ENCODE data around the gene DDX1. TPM values are rescaled to one million over a fixed set of nuclear protein-coding genes. Genes with fewer than 3 reads are reported as not detected.

Gene DDX1
- total and polyA plus RNA-seq, 2 experiments from 2014 or later: 99.9 to 102 TPM

DNA sequence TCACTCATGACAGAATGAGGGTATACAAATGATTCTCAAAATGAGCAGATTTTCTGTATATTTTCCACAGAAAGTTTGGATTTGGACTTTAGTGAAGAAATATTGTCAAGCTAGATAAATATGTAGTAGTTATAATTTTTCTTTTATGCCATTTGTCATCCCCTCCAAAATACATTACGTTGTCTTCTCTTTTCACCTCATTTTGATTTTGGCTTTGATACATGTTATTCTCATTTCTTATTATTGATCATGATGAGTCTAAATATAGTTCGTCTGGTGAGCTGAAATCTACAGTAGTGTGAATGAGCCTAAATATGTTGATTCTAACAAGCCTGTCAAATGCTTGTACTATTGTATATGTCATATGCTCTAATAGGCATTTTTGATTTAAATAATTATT is 12.3 kb downstream of the DDX1 start:
- Mint-ChIP-seq H3K4me3 (no peak overlapping the region), H3K36me3 (ENCODE audit: low read depth) (peaks cover 92% of the 10 kb centered on the region), H3K27me3 (ENCODE audit: insufficient read depth, low read depth, poor library complexity) (no peaks in the 10 kb centered on the region), H3K4me1 (no peaks in the 10 kb centered on the region), H3K27ac (no peak overlapping the region), H3K9me3 (no peaks in the 10 kb centered on the region)
- no peak overlapping the region for H3K27ac ChIP-seq (ENCODE audit: low read depth)
- DNase-seq (ENCODE audit: low spot score): no peak
- ATAC-seq: no peak
- H3K36me3 ChIP-seq (ENCODE audit: insufficient read depth): peaks cover 82% of the 10 kb centered on the region
- H3K4me3 ChIP-seq: no peak overlapping the region
- no peaks in the 10 kb centered on the region for H3K79me2 ChIP-seq (replicated peaks; ENCODE audit: insufficient read depth)
- no peaks in the 10 kb centered on the region for H3F3A ChIP-seq (replicated peaks; ENCODE audit: low read depth)
- peaks cover 15% of the 10 kb centered on the region; the same call in 1 of the 2 replicates for H4K20me1 ChIP-seq (replicated peaks; ENCODE audit: insufficient read depth)
- no peaks in the 10 kb centered on the region for H3K27me3 ChIP-seq (ENCODE audit: insufficient read depth)
- TF ChIP-seq EZH2phosphoT487 (IDR thresholded peaks at IDR 0.05; ENCODE audit: unreplicated experiment) (no peak), POLR2AphosphoS5 (IDR thresholded peaks at IDR 0.05; ENCODE audit: low read depth) (no peak), ZNF114 (CRISPR knock-in tag; IDR thresholded peaks at IDR 0.05) (no peak), NANOG (IDR thresholded peaks at IDR 0.05; ENCODE audit: borderline replicate concordance) (no peak), ZNF331 (CRISPR knock-in tag; IDR thresholded peaks at IDR 0.05; ENCODE audit: low read depth) (no peak)
- TF ChIP-seq, protein P1, sequence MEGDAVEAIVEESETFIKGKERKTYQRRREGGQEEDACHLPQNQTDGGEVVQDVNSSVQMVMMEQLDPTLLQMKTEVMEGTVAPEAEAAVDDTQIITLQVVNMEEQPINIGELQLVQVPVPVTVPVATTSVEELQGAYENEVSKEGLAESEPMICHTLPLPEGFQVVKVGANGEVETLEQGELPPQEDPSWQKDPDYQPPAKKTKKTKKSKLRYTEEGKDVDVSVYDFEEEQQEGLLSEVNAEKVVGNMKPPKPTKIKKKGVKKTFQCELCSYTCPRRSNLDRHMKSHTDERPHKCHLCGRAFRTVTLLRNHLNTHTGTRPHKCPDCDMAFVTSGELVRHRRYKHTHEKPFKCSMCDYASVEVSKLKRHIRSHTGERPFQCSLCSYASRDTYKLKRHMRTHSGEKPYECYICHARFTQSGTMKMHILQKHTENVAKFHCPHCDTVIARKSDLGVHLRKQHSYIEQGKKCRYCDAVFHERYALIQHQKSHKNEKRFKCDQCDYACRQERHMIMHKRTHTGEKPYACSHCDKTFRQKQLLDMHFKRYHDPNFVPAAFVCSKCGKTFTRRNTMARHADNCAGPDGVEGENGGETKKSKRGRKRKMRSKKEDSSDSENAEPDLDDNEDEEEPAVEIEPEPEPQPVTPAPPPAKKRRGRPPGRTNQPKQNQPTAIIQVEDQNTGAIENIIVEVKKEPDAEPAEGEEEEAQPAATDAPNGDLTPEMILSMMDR (conservative IDR thresholded peaks at IDR 0.05; ENCODE audit: low read depth in 2 of 2): no peak
- TF ChIP-seq, protein P2, sequence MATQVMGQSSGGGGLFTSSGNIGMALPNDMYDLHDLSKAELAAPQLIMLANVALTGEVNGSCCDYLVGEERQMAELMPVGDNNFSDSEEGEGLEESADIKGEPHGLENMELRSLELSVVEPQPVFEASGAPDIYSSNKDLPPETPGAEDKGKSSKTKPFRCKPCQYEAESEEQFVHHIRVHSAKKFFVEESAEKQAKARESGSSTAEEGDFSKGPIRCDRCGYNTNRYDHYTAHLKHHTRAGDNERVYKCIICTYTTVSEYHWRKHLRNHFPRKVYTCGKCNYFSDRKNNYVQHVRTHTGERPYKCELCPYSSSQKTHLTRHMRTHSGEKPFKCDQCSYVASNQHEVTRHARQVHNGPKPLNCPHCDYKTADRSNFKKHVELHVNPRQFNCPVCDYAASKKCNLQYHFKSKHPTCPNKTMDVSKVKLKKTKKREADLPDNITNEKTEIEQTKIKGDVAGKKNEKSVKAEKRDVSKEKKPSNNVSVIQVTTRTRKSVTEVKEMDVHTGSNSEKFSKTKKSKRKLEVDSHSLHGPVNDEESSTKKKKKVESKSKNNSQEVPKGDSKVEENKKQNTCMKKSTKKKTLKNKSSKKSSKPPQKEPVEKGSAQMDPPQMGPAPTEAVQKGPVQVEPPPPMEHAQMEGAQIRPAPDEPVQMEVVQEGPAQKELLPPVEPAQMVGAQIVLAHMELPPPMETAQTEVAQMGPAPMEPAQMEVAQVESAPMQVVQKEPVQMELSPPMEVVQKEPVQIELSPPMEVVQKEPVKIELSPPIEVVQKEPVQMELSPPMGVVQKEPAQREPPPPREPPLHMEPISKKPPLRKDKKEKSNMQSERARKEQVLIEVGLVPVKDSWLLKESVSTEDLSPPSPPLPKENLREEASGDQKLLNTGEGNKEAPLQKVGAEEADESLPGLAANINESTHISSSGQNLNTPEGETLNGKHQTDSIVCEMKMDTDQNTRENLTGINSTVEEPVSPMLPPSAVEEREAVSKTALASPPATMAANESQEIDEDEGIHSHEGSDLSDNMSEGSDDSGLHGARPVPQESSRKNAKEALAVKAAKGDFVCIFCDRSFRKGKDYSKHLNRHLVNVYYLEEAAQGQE (IDR thresholded peaks at IDR 0.05; ENCODE audit: unreplicated experiment): no peak
- H3K4me1 ChIP-seq (ENCODE audit: insufficient read depth): no peaks in the 10 kb centered on the region; the same call in 1 of the 2 replicates
- no peak overlapping the region for H3K4me2 ChIP-seq
- H3K9me2 ChIP-seq (ENCODE audit: insufficient read depth): no peaks in the 10 kb centered on the region
- no peak overlapping the region for H2AFZ ChIP-seq

- no peak for ATAC-seq
- H3K4me1 Mint-ChIP-seq: no peaks in the 10 kb centered on the region
- H3K27ac Mint-ChIP-seq: no peak overlapping the region
- TF ChIP-seq EZH2phosphoT487 (IDR thresholded peaks at IDR 0.05; ENCODE audit: unreplicated experiment): no peak
- no peak for TF ChIP-seq STAT1 (IDR thresholded peaks at IDR 0.05; ENCODE audit: unreplicated experiment)
- no peak for TF ChIP-seq EZH2 (IDR thresholded peaks at IDR 0.05; ENCODE audit: low read depth, unreplicated experiment)
- TF ChIP-seq ZNF114 (CRISPR knock-in tag; IDR thresholded peaks at IDR 0.05): no peak
- TF ChIP-seq, protein P3, sequence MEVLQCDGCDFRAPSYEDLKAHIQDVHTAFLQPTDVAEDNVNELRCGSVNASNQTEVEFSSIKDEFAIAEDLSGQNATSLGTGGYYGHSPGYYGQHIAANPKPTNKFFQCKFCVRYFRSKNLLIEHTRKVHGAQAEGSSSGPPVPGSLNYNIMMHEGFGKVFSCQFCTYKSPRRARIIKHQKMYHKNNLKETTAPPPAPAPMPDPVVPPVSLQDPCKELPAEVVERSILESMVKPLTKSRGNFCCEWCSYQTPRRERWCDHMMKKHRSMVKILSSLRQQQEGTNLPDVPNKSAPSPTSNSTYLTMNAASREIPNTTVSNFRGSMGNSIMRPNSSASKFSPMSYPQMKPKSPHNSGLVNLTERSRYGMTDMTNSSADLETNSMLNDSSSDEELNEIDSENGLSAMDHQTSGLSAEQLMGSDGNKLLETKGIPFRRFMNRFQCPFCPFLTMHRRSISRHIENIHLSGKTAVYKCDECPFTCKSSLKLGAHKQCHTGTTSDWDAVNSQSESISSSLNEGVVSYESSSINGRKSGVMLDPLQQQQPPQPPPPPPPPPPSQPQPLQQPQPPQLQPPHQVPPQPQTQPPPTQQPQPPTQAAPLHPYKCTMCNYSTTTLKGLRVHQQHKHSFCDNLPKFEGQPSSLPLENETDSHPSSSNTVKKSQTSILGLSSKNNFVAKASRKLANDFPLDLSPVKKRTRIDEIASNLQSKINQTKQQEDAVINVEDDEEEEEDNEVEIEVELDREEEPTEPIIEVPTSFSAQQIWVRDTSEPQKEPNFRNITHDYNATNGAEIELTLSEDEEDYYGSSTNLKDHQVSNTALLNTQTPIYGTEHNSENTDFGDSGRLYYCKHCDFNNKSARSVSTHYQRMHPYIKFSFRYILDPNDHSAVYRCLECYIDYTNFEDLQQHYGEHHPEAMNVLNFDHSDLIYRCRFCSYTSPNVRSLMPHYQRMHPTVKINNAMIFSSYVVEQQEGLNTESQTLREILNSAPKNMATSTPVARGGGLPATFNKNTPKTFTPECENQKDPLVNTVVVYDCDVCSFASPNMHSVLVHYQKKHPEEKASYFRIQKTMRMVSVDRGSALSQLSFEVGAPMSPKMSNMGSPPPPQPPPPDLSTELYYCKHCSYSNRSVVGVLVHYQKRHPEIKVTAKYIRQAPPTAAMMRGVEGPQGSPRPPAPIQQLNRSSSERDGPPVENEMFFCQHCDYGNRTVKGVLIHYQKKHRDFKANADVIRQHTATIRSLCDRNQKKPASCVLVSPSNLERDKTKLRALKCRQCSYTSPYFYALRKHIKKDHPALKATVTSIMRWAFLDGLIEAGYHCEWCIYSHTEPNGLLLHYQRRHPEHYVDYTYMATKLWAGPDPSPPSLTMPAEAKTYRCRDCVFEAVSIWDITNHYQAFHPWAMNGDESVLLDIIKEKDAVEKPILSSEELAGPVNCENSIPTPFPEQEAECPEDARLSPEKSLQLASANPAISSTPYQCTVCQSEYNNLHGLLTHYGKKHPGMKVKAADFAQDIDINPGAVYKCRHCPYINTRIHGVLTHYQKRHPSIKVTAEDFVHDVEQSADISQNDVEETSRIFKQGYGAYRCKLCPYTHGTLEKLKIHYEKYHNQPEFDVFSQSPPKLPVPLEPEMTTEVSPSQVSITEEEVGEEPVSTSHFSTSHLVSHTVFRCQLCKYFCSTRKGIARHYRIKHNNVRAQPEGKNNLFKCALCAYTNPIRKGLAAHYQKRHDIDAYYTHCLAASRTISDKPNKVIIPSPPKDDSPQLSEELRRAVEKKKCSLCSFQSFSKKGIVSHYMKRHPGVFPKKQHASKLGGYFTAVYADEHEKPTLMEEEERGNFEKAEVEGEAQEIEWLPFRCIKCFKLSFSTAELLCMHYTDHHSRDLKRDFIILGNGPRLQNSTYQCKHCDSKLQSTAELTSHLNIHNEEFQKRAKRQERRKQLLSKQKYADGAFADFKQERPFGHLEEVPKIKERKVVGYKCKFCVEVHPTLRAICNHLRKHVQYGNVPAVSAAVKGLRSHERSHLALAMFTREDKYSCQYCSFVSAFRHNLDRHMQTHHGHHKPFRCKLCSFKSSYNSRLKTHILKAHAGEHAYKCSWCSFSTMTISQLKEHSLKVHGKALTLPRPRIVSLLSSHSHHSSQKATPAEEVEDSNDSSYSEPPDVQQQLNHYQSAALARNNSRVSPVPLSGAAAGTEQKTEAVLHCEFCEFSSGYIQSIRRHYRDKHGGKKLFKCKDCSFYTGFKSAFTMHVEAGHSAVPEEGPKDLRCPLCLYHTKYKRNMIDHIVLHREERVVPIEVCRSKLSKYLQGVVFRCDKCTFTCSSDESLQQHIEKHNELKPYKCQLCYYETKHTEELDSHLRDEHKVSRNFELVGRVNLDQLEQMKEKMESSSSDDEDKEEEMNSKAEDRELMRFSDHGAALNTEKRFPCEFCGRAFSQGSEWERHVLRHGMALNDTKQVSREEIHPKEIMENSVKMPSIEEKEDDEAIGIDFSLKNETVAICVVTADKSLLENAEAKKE (CRISPR knock-in tag; IDR thresholded peaks at IDR 0.05): no peak
- TF ChIP-seq JUNB (IDR thresholded peaks at IDR 0.05; ENCODE audit: unreplicated experiment): no peak
- TF ChIP-seq NANOG (IDR thresholded peaks at IDR 0.05; ENCODE audit: borderline replicate concordance): no peak
- no peak for TF ChIP-seq POLR2AphosphoS5 (IDR thresholded peaks at IDR 0.05; ENCODE audit: low read depth)
Measured at GRCh38 chr2:15605721-15606120, 14.1 kb downstream of the DDX1 start.

More at GRCh38 chr2:15605721-15606120, 14.1 kb downstream of the DDX1 start:
- Mint-ChIP-seq H3K27me3 (ENCODE audit: insufficient read depth, low read depth, poor library complexity) (no peaks in the 10 kb centered on the region), H3K36me3 (ENCODE audit: low read depth) (peaks cover 96% of the 10 kb centered on the region), H3K4me3 (no peak overlapping the region), H3K9me3 (peaks cover 6% of the 10 kb centered on the region; the same call in 2 of the 3 replicates)
- Histone ChIP-seq H3K4me2 (no peak overlapping the region), H3F3A (replicated peaks; ENCODE audit: low read depth) (no peaks in the 10 kb centered on the region), H3K27me3 (ENCODE audit: insufficient read depth) (no peaks in the 10 kb centered on the region), H3K79me2 (replicated peaks; ENCODE audit: insufficient read depth) (no peaks in the 10 kb centered on the region), H3K36me3 (ENCODE audit: insufficient read depth) (peaks cover 74% of the 10 kb centered on the region), H3K4me3 (no peak overlapping the region), H3K4me1 (ENCODE audit: insufficient read depth) (no peaks in the 10 kb centered on the region; the same call in 1 of the 2 replicates), H2AFZ (no peak overlapping the region), H4K20me1 (replicated peaks; ENCODE audit: insufficient read depth) (peaks cover 15% of the 10 kb centered on the region; the same call in 1 of the 2 replicates), H3K9me2 (ENCODE audit: insufficient read depth) (no peaks in the 10 kb centered on the region), H3K27ac (ENCODE audit: low read depth) (no peak overlapping the region)
- DNase-seq (ENCODE audit: low spot score): no peak

Data from GM23338 (cell line).